Mesenchymal stem cell (in vitro differentiated cells and primary cell): ENCODE data around the gene SUN1.
A peak's percentile ranks its signal among the peaks of the same experiment; 100 is the strongest.

Experiments
- DNase-seq: peaks from one replicate; pipeline ENCODE4 v3.0.0-alpha.2; 2013
- H2AFZ ChIP-seq: one replicate; pipeline ENCODE4 v1.6.1; 2013; ENCODE audit warnings: low read depth, mild to moderate bottlenecking, control low read depth, inconsistent platforms, low read length, moderate library complexity
- H2AK5ac ChIP-seq: 2 replicates; pipeline ENCODE4 v1.6.1; 2013; ENCODE audit warnings: low read length, moderate library complexity, mild to moderate bottlenecking, inconsistent platforms; ENCODE audit not compliant: severe bottlenecking
- H2BK120ac ChIP-seq: one replicate; pipeline ENCODE4 v1.6.1; 2013; ENCODE audit warnings: low read depth, mild to moderate bottlenecking, inconsistent platforms, low read length, moderate library complexity
- H2BK12ac ChIP-seq, 2 experiments: one replicate each; pipeline ENCODE4 v1.6.1; 2013; ENCODE audit warnings: inconsistent platforms in 2 of 2, low read length in 2 of 2, mild to moderate bottlenecking in 2 of 2, moderate library complexity in 2 of 2, control low read depth in 1 of 2
- H2BK15ac ChIP-seq: one replicate; pipeline ENCODE4 v1.6.1; 2013; ENCODE audit warnings: mild to moderate bottlenecking, low read depth, inconsistent platforms; ENCODE audit not compliant: poor library complexity, severe bottlenecking
- H2BK5ac ChIP-seq: 2 replicates; pipeline ENCODE4 v1.6.1; 2013; ENCODE audit warnings: low read depth, mild to moderate bottlenecking, low read length, control low read depth, inconsistent platforms; ENCODE audit not compliant: poor library complexity, severe bottlenecking
- H3K14ac ChIP-seq, 2 experiments: one replicate each; pipeline ENCODE4 v1.6.1; 2013; ENCODE audit warnings: inconsistent platforms in 2 of 2, low read length in 2 of 2, control low read depth in 1 of 2, mild to moderate bottlenecking in 1 of 2, moderate library complexity in 1 of 2
- H3K18ac ChIP-seq, 2 experiments: one replicate each; pipeline ENCODE4 v1.6.1; 2013; ENCODE audit warnings: inconsistent platforms in 2 of 2, low read length in 2 of 2, control low read depth in 1 of 2, low read depth in 1 of 2, mild to moderate bottlenecking in 1 of 2
- H3K23ac ChIP-seq, 2 experiments: one replicate each; pipeline ENCODE4 v1.6.1; 2013; ENCODE audit warnings: inconsistent platforms in 2 of 2, low read length in 2 of 2, mild to moderate bottlenecking in 2 of 2, moderate library complexity in 2 of 2, control low read depth in 1 of 2
- H3K27ac ChIP-seq: 2 replicates; pipeline ENCODE4 v1.5.1; 2013; ENCODE audit warnings: mild to moderate bottlenecking, moderate library complexity, low read length, control low read depth, inconsistent platforms; ENCODE audit not compliant: poor library complexity, severe bottlenecking
- H3K27me3 ChIP-seq, 2 experiments: 2 replicates each; pipeline versions ENCODE4 v1.6.1 to v1.7.0; 2013; ENCODE audit warnings: low read length in 2 of 2, mild to moderate bottlenecking in 2 of 2, moderate library complexity in 2 of 2, control low read depth in 1 of 2, inconsistent platforms in 1 of 2; ENCODE audit not compliant: control insufficient read depth in 1 of 2, insufficient read depth in 1 of 2
- H3K36me3 ChIP-seq, 2 experiments: 2 replicates each; pipeline versions ENCODE4 v1.6.1 to v1.7.0; 2013; ENCODE audit warnings: low read length in 2 of 2, control low read depth in 1 of 2, inconsistent platforms in 1 of 2, low read depth in 1 of 2, mild to moderate bottlenecking in 1 of 2; ENCODE audit not compliant: insufficient read depth in 2 of 2, control insufficient read depth in 1 of 2
- H3K4ac ChIP-seq, 2 experiments: one replicate each; pipeline ENCODE4 v1.6.1; 2013; ENCODE audit warnings: inconsistent platforms in 2 of 2, low read length in 2 of 2, mild to moderate bottlenecking in 2 of 2, moderate library complexity in 2 of 2, control low read depth in 1 of 2, low read depth in 1 of 2
- H3K4me1 ChIP-seq: 2 replicates; pipeline ENCODE4 v1.6.1; 2013; ENCODE audit warnings: low read depth, low read length, control low read depth; ENCODE audit not compliant: control insufficient read depth, insufficient read depth
- H3K4me2 ChIP-seq: 2 replicates; pipeline ENCODE4 v1.6.1; 2013; ENCODE audit warnings: low read length, mild to moderate bottlenecking, inconsistent platforms; ENCODE audit not compliant: poor library complexity, severe bottlenecking
- H3K4me3 ChIP-seq, 2 experiments: 2 replicates each; pipeline versions ENCODE4 v1.5.1 to v1.7.0; 2013; ENCODE audit warnings: low read length in 2 of 2, mild to moderate bottlenecking in 2 of 2, control low read depth in 1 of 2, low read depth in 1 of 2; ENCODE audit not compliant: insufficient read depth in 1 of 2
- H3K79me1 ChIP-seq: replicated peaks from 2 replicates; pipeline ENCODE4 v1.6.1; 2013; ENCODE audit warnings: mild to moderate bottlenecking, control low read depth, low read length, inconsistent platforms; ENCODE audit not compliant: poor library complexity, severe bottlenecking
- H3K9ac ChIP-seq: 2 replicates; pipeline ENCODE4 v1.7.0; 2013; ENCODE audit warnings: mild to moderate bottlenecking, low read length, moderate library complexity
- H3K9me3 ChIP-seq: 2 replicates; pipeline ENCODE4 v1.7.0; 2013; ENCODE audit warnings: mild to moderate bottlenecking, low read length; ENCODE audit not compliant: control insufficient read depth
- H4K8ac ChIP-seq: one replicate; pipeline ENCODE4 v1.6.1; 2013; ENCODE audit warnings: inconsistent platforms, mild to moderate bottlenecking, low read length, moderate library complexity
- H4K91ac ChIP-seq: one replicate; pipeline ENCODE4 v1.6.1; 2013; ENCODE audit warnings: mild to moderate bottlenecking, low read length, inconsistent platforms
- WGBS: methylation state at CpG from one replicate; pipeline ENCODE4 v1.1.7; 2013; ENCODE audit warnings: mixed read lengths; 5-methylcytosine and 5-hydroxymethylcytosine counted together

Gene SUN1

DNA sequence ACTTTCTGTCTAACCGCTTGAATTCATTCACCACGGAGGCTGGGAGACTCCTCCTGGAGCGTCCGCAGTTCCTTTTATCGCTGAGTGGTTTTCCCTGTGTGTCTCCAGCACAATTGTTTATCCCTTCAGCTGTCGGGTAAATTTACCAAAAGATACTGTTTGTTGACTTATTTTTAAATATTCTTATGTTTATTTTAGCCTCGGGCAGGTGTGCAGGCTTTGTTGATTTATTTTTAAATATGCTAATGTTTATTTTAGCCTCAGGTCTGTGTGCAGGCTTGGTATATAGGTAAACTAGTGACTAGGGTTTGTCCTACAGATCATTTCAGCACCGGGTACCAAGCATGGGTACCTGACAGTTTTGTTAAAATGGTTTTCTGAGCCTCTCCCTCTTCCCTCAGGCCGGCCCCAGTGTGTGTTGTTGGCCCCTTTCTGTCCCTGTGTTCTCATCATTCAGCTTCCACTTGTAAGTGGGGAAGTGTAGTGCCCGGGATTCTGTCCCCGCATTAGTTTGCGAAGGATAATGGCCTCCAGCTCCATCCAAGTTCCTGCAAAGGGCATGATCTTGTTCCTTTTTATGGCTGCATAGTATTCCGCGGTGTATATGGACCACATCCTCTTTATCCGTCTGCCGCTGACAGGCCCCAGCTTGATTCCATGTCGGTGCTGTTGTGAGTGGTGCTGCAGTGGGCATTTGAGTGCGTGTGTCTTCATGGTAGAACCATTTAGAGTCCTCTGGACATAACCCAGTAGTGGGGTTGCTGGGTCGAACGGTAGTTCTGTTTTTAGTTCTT, 49.4 kb downstream of the SUN1 start:
- Histone ChIP-seq H3K9ac (no peak overlapping the region), H4K8ac (no peak overlapping the region), H3K18ac (no peak overlapping the region), H3K4me3 (no peak overlapping the region), H2BK120ac (no peak overlapping the region), H3K79me1 (peaks cover 18% of the 10 kb centered on the region), H3K4me1 (peaks cover 28% of the 10 kb centered on the region), H3K9me3 (no peaks in the 10 kb centered on the region), H4K91ac (no peak overlapping the region), H3K4me2 (no peak overlapping the region), H3K23ac (no peak overlapping the region), H2BK15ac (no peak overlapping the region), H2BK5ac (no peak overlapping the region), H3K27ac (no peak overlapping the region), H2AFZ (no peak overlapping the region), H3K14ac (no peak overlapping the region), H2AK5ac (no peak overlapping the region), H3K27me3 (no peaks in the 10 kb centered on the region), H3K36me3 (peaks cover 3 to 34% of the 10 kb centered on the region in 2 experiments), H2BK12ac (no peak overlapping the region), H3K4ac (no peak overlapping the region)
- 98% methylated on average over 17 of the region's 20 CpGs for WGBS
- no peak for DNase-seq

DNA sequence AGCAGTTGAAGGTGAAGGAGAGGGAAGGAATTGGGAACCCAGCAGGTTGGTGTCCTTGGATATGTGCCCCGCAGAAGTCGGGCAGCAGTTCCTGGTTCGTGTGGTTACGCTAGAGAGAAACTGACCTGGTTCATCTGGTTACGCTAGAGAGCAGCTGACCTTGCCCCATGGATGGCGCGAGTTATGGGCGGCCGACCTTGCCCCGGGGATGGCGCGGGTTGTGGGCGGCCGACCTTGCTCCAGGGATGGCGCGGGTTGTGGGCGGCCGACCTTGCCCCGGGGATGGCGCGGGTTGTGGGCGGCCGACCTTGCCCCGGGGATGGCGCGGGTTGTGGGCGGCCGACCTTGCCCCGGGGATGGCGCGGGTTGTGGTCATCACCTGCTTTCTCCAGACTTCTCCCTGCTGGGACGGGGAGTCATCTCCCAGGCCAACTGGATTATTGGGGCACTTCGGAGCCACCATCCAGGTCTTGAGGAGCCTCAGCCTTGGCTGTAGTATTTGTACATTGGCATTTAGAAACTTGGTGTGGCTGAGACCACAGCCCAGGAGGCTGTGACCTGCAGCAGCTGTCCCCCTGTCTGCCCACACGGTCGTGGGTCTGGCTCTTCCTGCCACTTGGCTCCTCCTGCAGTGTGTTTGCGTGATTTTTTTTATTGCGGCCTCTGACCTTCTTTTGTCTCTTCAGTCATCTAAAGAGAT, 50.2 kb downstream of the SUN1 start:
- no peak overlapping the region for H3K14ac ChIP-seq
- H2BK15ac ChIP-seq, result no peak overlapping the region
- no peak overlapping the region for H2BK12ac ChIP-seq
- H3K4me1 ChIP-seq, result peaks cover 31% of the 10 kb centered on the region
- H4K91ac ChIP-seq, result no peak overlapping the region
- no peak overlapping the region for H3K23ac ChIP-seq
- no peak overlapping the region for H3K4ac ChIP-seq
- no peak overlapping the region for H2BK120ac ChIP-seq
- no peak overlapping the region for H2AK5ac ChIP-seq
- no peak overlapping the region for H3K27ac ChIP-seq
- H3K27me3 ChIP-seq, result no peaks in the 10 kb centered on the region
- H3K36me3 ChIP-seq, result peaks cover 11 to 43% of the 10 kb centered on the region in 2 experiments
- no peak for DNase-seq
- H3K79me1 ChIP-seq, result peaks cover 26% of the 10 kb centered on the region
- no peak overlapping the region for H4K8ac ChIP-seq
- H3K4me3 ChIP-seq, result no peak overlapping the region
- no peak overlapping the region for H3K4me2 ChIP-seq
- H2BK5ac ChIP-seq, result no peak overlapping the region
- WGBS, result 93% methylated on average over 37 of the region's 37 CpGs
- H3K9ac ChIP-seq, result no peak overlapping the region
- H2AFZ ChIP-seq, result no peak overlapping the region
- no peak overlapping the region for H3K18ac ChIP-seq
- H3K9me3 ChIP-seq, result no peaks in the 10 kb centered on the region

DNA sequence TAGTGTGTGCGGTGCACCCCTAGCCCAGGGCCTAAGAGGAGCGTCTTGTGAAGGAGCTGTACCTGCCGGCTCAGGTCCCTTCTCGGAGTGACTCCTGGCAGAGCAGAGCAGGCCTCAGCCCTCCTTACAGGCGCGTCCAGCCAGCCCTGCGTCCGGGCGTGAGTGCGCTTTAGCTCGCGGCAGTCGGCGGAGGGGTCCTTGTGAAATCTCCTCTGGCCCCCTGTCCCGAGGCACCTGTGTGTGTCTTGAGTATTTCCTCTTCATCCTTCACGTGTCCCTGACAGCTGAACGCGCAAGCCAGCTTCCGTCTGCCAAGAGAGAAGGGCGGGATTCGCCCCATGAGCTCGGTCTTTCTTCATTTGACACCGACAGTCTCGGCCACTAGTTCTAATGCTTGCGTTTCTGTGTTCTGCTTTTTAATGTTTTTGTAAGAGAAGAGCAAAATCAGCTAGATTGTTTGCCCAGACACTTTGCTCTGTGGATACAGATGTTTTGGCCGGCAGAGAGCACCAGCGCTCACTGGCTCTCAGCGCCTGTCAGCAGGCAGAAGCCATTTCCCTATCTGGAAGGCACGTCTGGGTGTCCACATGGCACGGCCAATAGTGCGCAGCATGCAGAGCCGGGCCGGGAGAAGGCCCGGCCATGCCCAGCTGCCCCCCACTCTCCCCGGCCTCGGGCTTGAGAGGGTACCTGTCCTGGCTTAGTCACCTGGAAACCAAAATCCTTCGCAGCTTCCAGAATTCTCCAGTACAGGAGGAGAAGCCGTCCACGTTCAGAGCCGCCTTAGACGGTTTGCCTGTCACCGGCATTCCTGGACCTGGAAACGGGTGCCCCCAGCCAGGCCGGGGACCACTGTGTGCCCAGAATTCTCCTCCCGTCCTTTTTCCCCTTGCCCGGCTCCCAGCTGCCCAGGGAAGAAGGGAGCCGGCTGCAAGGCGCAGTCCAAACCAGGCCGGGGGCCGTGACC, 51.1 kb downstream of the SUN1 start:
- no peak for DNase-seq
- H3K9ac ChIP-seq, result peak overlapping the region; percentile 1
- no peak overlapping the region for H3K23ac ChIP-seq
- H3K4me2 ChIP-seq, result no peak overlapping the region
- H2BK5ac ChIP-seq, result no peak overlapping the region
- no peak overlapping the region for H2BK12ac ChIP-seq
- no peak overlapping the region for H3K4me3 ChIP-seq
- no peak overlapping the region for H2BK15ac ChIP-seq
- no peak overlapping the region for H2AK5ac ChIP-seq
- H3K4ac ChIP-seq, result no peak overlapping the region
- H3K14ac ChIP-seq, result no peak overlapping the region
- H3K4me1 ChIP-seq, result peaks cover 26% of the 10 kb centered on the region
- H3K36me3 ChIP-seq, result peaks cover 19 to 51% of the 10 kb centered on the region in 2 experiments
- no peak overlapping the region for H3K27ac ChIP-seq
- H2BK120ac ChIP-seq, result no peak overlapping the region
- H3K18ac ChIP-seq, result no peak overlapping the region
- H3K9me3 ChIP-seq, result no peaks in the 10 kb centered on the region
- H4K8ac ChIP-seq, result no peak overlapping the region
- peaks cover 34% of the 10 kb centered on the region for H3K79me1 ChIP-seq
- H3K27me3 ChIP-seq, result no peaks in the 10 kb centered on the region
- H2AFZ ChIP-seq, result no peak overlapping the region
- WGBS, result 94% methylated on average over 50 of the region's 50 CpGs
- H4K91ac ChIP-seq, result no peak overlapping the region
